CD14-positive monocyte (primary cell): Measurements from ENCODE around the gene DMXL2. TPM values are rescaled to one million over a fixed set of nuclear protein-coding genes. Genes with fewer than 3 reads are reported as not detected.

ENCODE experiments used
- DNase-seq, 3 donors: peaks; one replicate each; pipeline ENCODE4 v3.0.0-alpha.2; 2011 to 2022
- H2AFZ ChIP-seq: 2 replicates; pipeline ENCODE4 v1.6.0; 2012; ENCODE audit warnings: mild to moderate bottlenecking, low read depth, low read length, inconsistent platforms; ENCODE audit not compliant: insufficient read depth, poor library complexity, severe bottlenecking
- H3K27ac ChIP-seq, 2 donors: 1 replicate in 1 of 2; 2 replicates in 1 of 2; pipeline ENCODE4 v1.5.1; 2012 to 2013; ENCODE audit warnings: low read length in 2 of 2, control low read depth in 1 of 2, inconsistent platforms in 1 of 2, low read depth in 1 of 2, mild to moderate bottlenecking in 1 of 2
- H3K27me3 ChIP-seq, 2 donors: one replicate each; pipeline versions ENCODE4 v1.6.0 to v1.6.1; 2011 to 2013; ENCODE audit warnings: low read length in 2 of 2; ENCODE audit not compliant: control insufficient read depth in 2 of 2, insufficient read depth in 2 of 2
- H3K36me3 ChIP-seq, 2 donors: replicated peaks in 1 of 2; 1 replicate in 1 of 2; 2 replicates in 1 of 2; pipeline versions ENCODE4 v1.5.1 to v1.6.1; 2012 to 2013; ENCODE audit warnings: low read length in 2 of 2, control low read depth in 1 of 2, inconsistent platforms in 1 of 2, mild to moderate bottlenecking in 1 of 2; ENCODE audit not compliant: insufficient read depth in 2 of 2, control insufficient read depth in 1 of 2
- H3K4me1 ChIP-seq, 2 donors: 1 replicate in 1 of 2; 2 replicates in 1 of 2; pipeline versions ENCODE4 v1.5.1 to v1.6.1; 2012 to 2013; ENCODE audit warnings: low read length in 2 of 2, control low read depth in 1 of 2, inconsistent platforms in 1 of 2, mild to moderate bottlenecking in 1 of 2, moderate library complexity in 1 of 2; ENCODE audit not compliant: insufficient read depth in 2 of 2, control insufficient read depth in 1 of 2
- H3K4me2 ChIP-seq: replicated peaks from 2 replicates; pipeline ENCODE3; 2012; ENCODE audit warnings: low read length, moderate library complexity, mild to moderate bottlenecking; ENCODE audit not compliant: poor library complexity, severe bottlenecking; ENCODE audit errors: extremely low read depth
- H3K4me3 ChIP-seq, 3 experiments: fragments of 200-600 bp in 1 of 3; sonication (generic) in 1 of 3; replicated peaks in 1 of 3; 1 replicate in 2 of 3; 2 replicates in 1 of 3; pipeline ENCODE4 v1.5.1; 2011 to 2013; ENCODE audit warnings: low read length in 3 of 3, mild to moderate bottlenecking in 3 of 3, control low read depth in 2 of 3, low read depth in 2 of 3, inconsistent platforms in 1 of 3, moderate library complexity in 1 of 3
- H3K79me2 ChIP-seq: 2 replicates; pipeline ENCODE4 v1.6.0; 2012; ENCODE audit warnings: mild to moderate bottlenecking, control low read depth, inconsistent platforms, low read length, moderate library complexity; ENCODE audit not compliant: insufficient read depth
- H3K9ac ChIP-seq: 2 replicates; pipeline ENCODE4 v1.6.0; 2017; ENCODE audit warnings: low read length, mild to moderate bottlenecking; ENCODE audit not compliant: insufficient read depth, poor library complexity, severe bottlenecking
- H3K9me3 ChIP-seq, 2 donors: replicated peaks in 1 of 2; 1 replicate in 1 of 2; 2 replicates in 1 of 2; pipeline versions ENCODE4 v1.5.1 to v1.6.1; 2012 to 2013; ENCODE audit warnings: low read length in 2 of 2, control low read depth in 1 of 2; ENCODE audit not compliant: control insufficient read depth in 1 of 2, insufficient read depth in 1 of 2
- H4K20me1 ChIP-seq: 2 replicates; pipeline ENCODE4 v1.6.0; 2012; ENCODE audit warnings: mild to moderate bottlenecking, low read length, control low read depth, moderate library complexity; ENCODE audit not compliant: insufficient read depth
- H3K27ac Mint-ChIP-seq, 7 donors: one replicate each; pipeline ENCODE4 v1.8.0; 2020; ENCODE audit warnings: mild to moderate bottlenecking in 7 of 7, mixed read lengths in 7 of 7, moderate library complexity in 6 of 7, inconsistent platforms in 2 of 7
- H3K27me3 Mint-ChIP-seq, 3 donors: one replicate each; pipeline ENCODE4 v1.8.0; 2021 to 2022; ENCODE audit warnings: low read depth in 3 of 3, mild to moderate bottlenecking in 3 of 3, mixed read lengths in 3 of 3, moderate library complexity in 3 of 3, inconsistent platforms in 1 of 3
- H3K36me3 Mint-ChIP-seq, 2 donors: one replicate each; pipeline ENCODE4 v1.8.0; 2020; ENCODE audit warnings: mixed read lengths in 2 of 2, inconsistent platforms in 1 of 2, mild to moderate bottlenecking in 1 of 2
- H3K4me1 Mint-ChIP-seq: one replicate; pipeline ENCODE4 v1.8.0; 2020; ENCODE audit warnings: mild to moderate bottlenecking, mixed read lengths
- H3K4me3 Mint-ChIP-seq, 2 donors: one replicate each; pipeline ENCODE4 v1.8.0; 2020; ENCODE audit warnings: mild to moderate bottlenecking in 2 of 2, mixed read lengths in 2 of 2, moderate library complexity in 1 of 2
- H3K9me3 Mint-ChIP-seq, 7 donors: one replicate each; pipeline ENCODE4 v1.8.0; 2020 to 2022; ENCODE audit warnings: mixed read lengths in 7 of 7, mild to moderate bottlenecking in 6 of 7, moderate library complexity in 6 of 7, inconsistent platforms in 2 of 7
- CTCF ChIP-seq: fragments of 200-600 bp; IDR thresholded peaks from one replicate; pipeline ENCODE4 v1.8.0; 2022; ENCODE audit warnings: antibody characterized with exemption, mild to moderate bottlenecking
- WGBS: methylation state at CpG from one replicate; pipeline ENCODE4 v1.1.5; 2013; ENCODE audit warnings: missing lambda C conversion rate; ENCODE audit not compliant: insufficient coverage; 5-methylcytosine and 5-hydroxymethylcytosine counted together
- intact Hi-C, 2 donors: fragments of 100-400 bp; cut with micrococcal nuclease; formaldehyde crosslinking; loops; one replicate each; pipeline versions ENCODE4 v1.15.0 to v1.15.1; 2023
- polyA plus RNA-seq, 3 donors: library from polyadenylated mRNA; depleted of rRNA in 1 of 3; unstranded in 2 of 3; stranded (reverse) in 1 of 3; fragments of 300-500 nt in 2 of 3; fragments of >200 nt in 1 of 3; fragmentation: Illumina TruSeq in 2 of 3; gene quantifications; 1 replicate in 2 of 3; 2 replicates in 1 of 3; pipeline ENCODE4 v1.2.3, GENCODE V29; 2012 to 2021

Gene DMXL2
- polyA plus RNA-seq, 3 donors = 29.1 to 449 (median 45.5) TPM

GRCh38 chr15:51496246-51496645 lies 126.3 kb downstream of the DMXL2 start:
- 82% methylated on average over 1 of the region's 1 CpG for WGBS
- intact Hi-C loops = no loop called here
- H3K36me3 Mint-ChIP-seq = peaks cover 74 to 83% of the 10 kb centered on the region in 2 donors

GRCh38 chr15:51494411-51495314 lies 127.9 kb downstream of the DMXL2 start:
- TF ChIP-seq CTCF = no peak
- no peak overlapping the region for H3K4me3 ChIP-seq
- H3K27me3 ChIP-seq = no peaks in the 10 kb centered on the region
- H3K27ac ChIP-seq = no peak overlapping the region
- Mint-ChIP-seq H3K9me3 (no peaks in the 10 kb centered on the region), H3K4me3 (no peak overlapping the region), H3K4me1 (peaks cover 2% of the 10 kb centered on the region), H3K36me3 (peaks cover 72 to 82% of the 10 kb centered on the region in 2 donors), H3K27ac (peak overlapping the region in 1 of 7 donors; percentile 41), H3K27me3 (peaks cover 0 to 1% (median 0%) of the 10 kb centered on the region in 3 donors)
- H3K9ac ChIP-seq = no peak overlapping the region
- H2AFZ ChIP-seq = no peak overlapping the region
- H3K79me2 ChIP-seq = no peaks in the 10 kb centered on the region
- no peak overlapping the region for H3K4me2 ChIP-seq
- no peaks in the 10 kb centered on the region for H3K4me1 ChIP-seq
- peaks cover 87 to 95% of the 10 kb centered on the region in 2 donors for H3K36me3 ChIP-seq
- DNase-seq = no peak
- intact Hi-C loops = no loop called here
- 100% methylated on average over 1 of the region's 9 CpGs for WGBS
- H4K20me1 ChIP-seq = peaks cover 94% of the 10 kb centered on the region
- H3K9me3 ChIP-seq = no peaks in the 10 kb centered on the region

More at GRCh38 chr15:51496246-51496645, 126.3 kb downstream of the DMXL2 start:
- H3K4me3 Mint-ChIP-seq = no peak overlapping the region
- Histone ChIP-seq H3K27me3 (no peaks in the 10 kb centered on the region), H3K36me3 (peaks cover 87 to 95% of the 10 kb centered on the region in 2 donors), H3K4me2 (no peak overlapping the region), H3K9me3 (no peaks in the 10 kb centered on the region), H3K4me1 (no peaks in the 10 kb centered on the region), H2AFZ (no peak overlapping the region), H3K4me3 (no peak overlapping the region), H3K9ac (no peak overlapping the region), H3K27ac (no peak overlapping the region), H3K79me2 (no peaks in the 10 kb centered on the region), H4K20me1 (peaks cover 96% of the 10 kb centered on the region)
- H3K4me1 Mint-ChIP-seq = peaks cover 2% of the 10 kb centered on the region
- no peak overlapping the region for H3K27ac Mint-ChIP-seq
- peaks cover 0 to 1% (median 0%) of the 10 kb centered on the region in 3 donors for H3K27me3 Mint-ChIP-seq
- no peak for TF ChIP-seq CTCF
- H3K9me3 Mint-ChIP-seq = no peaks in the 10 kb centered on the region
- no peak for DNase-seq
